ENCODE results near the gene PDZK1IP1.

DNA sequence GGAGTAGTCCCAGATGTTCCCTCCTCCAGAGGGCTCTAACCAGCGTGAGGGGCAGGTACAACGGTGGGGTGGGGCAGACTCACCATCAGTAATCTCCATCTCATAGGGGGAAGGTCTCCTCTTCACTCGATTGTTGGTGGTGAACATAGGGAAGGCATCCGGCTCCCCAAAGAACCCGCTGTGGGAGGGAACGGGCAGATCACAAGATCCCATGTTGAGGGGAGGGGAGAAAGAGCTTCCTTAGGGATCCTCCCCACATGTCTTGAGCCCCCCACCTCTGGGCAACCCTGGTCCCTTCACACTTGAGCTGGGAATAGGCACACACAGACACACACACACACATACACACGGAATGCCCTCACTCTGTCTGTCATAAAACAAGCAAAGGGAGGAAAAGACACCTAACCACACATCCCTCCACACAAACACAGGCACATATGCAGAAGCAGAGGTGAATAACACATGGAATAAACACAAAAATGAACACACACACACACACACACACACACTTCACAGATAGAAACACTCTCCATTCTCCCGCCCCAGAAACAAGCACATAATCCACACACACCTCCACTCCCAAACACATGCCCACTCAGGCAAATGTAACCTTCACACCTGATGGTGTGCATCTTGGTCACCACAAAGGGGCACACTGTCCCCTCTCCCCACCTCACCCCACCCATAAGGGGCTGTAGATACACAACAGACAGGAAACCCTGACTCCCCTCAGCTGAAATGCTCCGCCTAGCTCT lies 34.3 kb upstream of the PDZK1IP1 start:
- TF ChIP-seq, protein P1, sequence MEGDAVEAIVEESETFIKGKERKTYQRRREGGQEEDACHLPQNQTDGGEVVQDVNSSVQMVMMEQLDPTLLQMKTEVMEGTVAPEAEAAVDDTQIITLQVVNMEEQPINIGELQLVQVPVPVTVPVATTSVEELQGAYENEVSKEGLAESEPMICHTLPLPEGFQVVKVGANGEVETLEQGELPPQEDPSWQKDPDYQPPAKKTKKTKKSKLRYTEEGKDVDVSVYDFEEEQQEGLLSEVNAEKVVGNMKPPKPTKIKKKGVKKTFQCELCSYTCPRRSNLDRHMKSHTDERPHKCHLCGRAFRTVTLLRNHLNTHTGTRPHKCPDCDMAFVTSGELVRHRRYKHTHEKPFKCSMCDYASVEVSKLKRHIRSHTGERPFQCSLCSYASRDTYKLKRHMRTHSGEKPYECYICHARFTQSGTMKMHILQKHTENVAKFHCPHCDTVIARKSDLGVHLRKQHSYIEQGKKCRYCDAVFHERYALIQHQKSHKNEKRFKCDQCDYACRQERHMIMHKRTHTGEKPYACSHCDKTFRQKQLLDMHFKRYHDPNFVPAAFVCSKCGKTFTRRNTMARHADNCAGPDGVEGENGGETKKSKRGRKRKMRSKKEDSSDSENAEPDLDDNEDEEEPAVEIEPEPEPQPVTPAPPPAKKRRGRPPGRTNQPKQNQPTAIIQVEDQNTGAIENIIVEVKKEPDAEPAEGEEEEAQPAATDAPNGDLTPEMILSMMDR (IDR thresholded peaks at IDR 0.05; ENCODE audit: poor library complexity, severe bottlenecking) = no peak
- TF ChIP-seq SMC3 (conservative IDR thresholded peaks at IDR 0.05; ENCODE audit: poor library complexity) (no peak), POLR2AphosphoS5 (IDR thresholded peaks at IDR 0.05) (no peak), REST (IDR thresholded peaks at IDR 0.05; ENCODE audit: borderline replicate concordance) (no peak), TAF1 (IDR thresholded peaks at IDR 0.05; ENCODE audit: low read depth) (no peak), MXI1 (conservative IDR thresholded peaks at IDR 0.05; ENCODE audit: poor library complexity, severe bottlenecking) (no peak), EP300 (conservative IDR thresholded peaks at IDR 0.05; ENCODE audit: poor library complexity, severe bottlenecking) (no peak), EZH2 (IDR thresholded peaks at IDR 0.05; ENCODE audit: borderline replicate concordance, insufficient read depth, low read length, poor library complexity, severe bottlenecking) (no peak), RAD21 (conservative IDR thresholded peaks at IDR 0.05) (no peak)

Data from neural cell (in vitro differentiated cells).